ENCODE measurements around the gene KCNK17.

KCNK17 gene

GRCh38 chr6:39266782-39267355, 47.4 kb downstream of the KCNK17 start:
- CTCF ChIA-PET: interaction anchor here (0.6 kb wide), 1 partner anchor 827 kb away, joined by 3 read pairs; no protein-coding TSS in a partner anchor
- POLR2A ChIA-PET (ENCODE audit: low non-redundant PET): no interaction called here
- H3K27ac ChIP-seq: no peak overlapping the region
- DNase-seq (ENCODE audit: low spot score): no peak
- TF ChIP-seq, protein P1, sequence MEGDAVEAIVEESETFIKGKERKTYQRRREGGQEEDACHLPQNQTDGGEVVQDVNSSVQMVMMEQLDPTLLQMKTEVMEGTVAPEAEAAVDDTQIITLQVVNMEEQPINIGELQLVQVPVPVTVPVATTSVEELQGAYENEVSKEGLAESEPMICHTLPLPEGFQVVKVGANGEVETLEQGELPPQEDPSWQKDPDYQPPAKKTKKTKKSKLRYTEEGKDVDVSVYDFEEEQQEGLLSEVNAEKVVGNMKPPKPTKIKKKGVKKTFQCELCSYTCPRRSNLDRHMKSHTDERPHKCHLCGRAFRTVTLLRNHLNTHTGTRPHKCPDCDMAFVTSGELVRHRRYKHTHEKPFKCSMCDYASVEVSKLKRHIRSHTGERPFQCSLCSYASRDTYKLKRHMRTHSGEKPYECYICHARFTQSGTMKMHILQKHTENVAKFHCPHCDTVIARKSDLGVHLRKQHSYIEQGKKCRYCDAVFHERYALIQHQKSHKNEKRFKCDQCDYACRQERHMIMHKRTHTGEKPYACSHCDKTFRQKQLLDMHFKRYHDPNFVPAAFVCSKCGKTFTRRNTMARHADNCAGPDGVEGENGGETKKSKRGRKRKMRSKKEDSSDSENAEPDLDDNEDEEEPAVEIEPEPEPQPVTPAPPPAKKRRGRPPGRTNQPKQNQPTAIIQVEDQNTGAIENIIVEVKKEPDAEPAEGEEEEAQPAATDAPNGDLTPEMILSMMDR (conservative IDR thresholded peaks at IDR 0.05; ENCODE audit: low read depth): no peak

- TF ChIP-seq, protein P1 (conservative IDR thresholded peaks at IDR 0.05; ENCODE audit: low read depth): no peak
- POLR2A ChIA-PET (ENCODE audit: low non-redundant PET): no interaction called here
- no peak overlapping the region for H3K27ac ChIP-seq
- CTCF ChIA-PET: no interaction called here
- DNase-seq (ENCODE audit: low spot score): no peak
Measured at GRCh38 chr6:39266375-39266774, 47.8 kb downstream of the KCNK17 start.

GRCh38 chr6:39263303-39264037, 50.7 kb downstream of the KCNK17 start:
- H3K27ac ChIP-seq: no peak overlapping the region

DNA sequence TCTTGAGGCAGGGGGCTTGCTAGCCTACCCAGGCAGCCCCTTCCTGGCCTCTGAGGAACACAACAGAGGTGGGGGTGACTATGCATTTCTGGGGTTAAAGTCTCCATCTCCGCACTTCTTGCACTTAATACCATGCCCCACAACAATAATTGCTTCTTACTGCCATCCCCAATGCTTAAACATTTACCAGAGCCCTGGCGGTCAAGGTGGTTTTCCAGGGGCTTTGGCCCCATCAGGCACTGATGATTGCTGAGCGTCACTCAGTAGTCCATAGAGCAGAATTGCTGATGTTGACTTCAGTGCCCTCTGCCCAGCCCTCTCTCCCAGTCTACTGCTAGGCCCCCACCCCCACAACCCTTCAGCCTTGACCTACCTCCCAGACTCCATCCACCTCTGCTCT, 52.5 kb downstream of the KCNK17 start:
- CTCF ChIA-PET: no interaction called here
- POLR2A ChIA-PET (ENCODE audit: low non-redundant PET): no interaction called here
- H3K27ac ChIP-seq: no peak overlapping the region
- no peak for DNase-seq (ENCODE audit: low spot score)
- TF ChIP-seq, protein P1 (conservative IDR thresholded peaks at IDR 0.05; ENCODE audit: low read depth): no peak

More at GRCh38 chr6:39263303-39264037, 50.7 kb downstream of the KCNK17 start:
- no peak for DNase-seq (ENCODE audit: low spot score)
- ChIA-PET CTCF (interaction anchor here (0.6 to 0.9 kb wide), 3 partner anchors 11 to 1776 kb away, joined by 3 read pairs; partner anchors contain the start of gene UNC5CL), POLR2A (ENCODE audit: low non-redundant PET) (no interaction called here)
- TF ChIP-seq, protein P1 (conservative IDR thresholded peaks at IDR 0.05; ENCODE audit: low read depth): no peak

DNA sequence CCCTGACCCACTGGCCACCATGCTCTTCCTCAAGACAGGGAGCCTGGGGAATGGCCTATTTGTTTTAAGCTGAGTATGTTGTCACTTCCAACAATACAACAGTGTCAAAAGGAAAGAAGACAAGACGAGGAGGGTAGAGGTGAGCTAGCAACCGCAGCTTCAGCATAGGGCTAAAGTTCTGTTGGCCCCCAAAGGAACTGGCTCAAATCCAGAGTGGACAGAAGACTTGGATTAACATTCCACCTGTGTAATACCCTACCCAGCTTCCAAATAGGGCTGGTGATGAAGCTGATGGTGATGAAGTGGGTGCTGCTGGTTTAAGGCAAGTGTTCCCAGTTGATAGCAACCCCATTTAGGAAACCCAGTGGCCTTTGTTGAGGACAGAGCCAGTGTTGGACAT, 53.3 kb downstream of the KCNK17 start:
- ChIA-PET CTCF (no interaction called here), POLR2A (ENCODE audit: low non-redundant PET) (no interaction called here)
- no peak overlapping the region for H3K27ac ChIP-seq
- TF ChIP-seq, protein P1 (conservative IDR thresholded peaks at IDR 0.05; ENCODE audit: low read depth): no peak
- no peak for DNase-seq (ENCODE audit: low spot score)

GRCh38 chr6:39260456-39260855, 53.8 kb downstream of the KCNK17 start:
- DNase-seq (ENCODE audit: low spot score): no peak
- TF ChIP-seq, protein P1 (conservative IDR thresholded peaks at IDR 0.05; ENCODE audit: low read depth): no peak
- POLR2A ChIA-PET (ENCODE audit: low non-redundant PET): no interaction called here
- CTCF ChIA-PET: no interaction called here
- no peak overlapping the region for H3K27ac ChIP-seq

Measured in RWPE1 (cell line).